Nephron (organoid): ENCODE results near the gene CDCA8.

ENCODE experiments used
- H3K27ac Mint-ChIP-seq, 3 experiments: 2 replicates each; pipeline ENCODE4 v1.8.0; 2020; ENCODE audit warnings: mixed read lengths in 3 of 3, mild to moderate bottlenecking in 2 of 3, moderate library complexity in 1 of 3
- H3K27me3 Mint-ChIP-seq: 2 replicates; pipeline ENCODE4 v1.8.0; 2021; ENCODE audit warnings: low read depth, mild to moderate bottlenecking, moderate library complexity, mixed read lengths
- H3K36me3 Mint-ChIP-seq: 2 replicates; pipeline ENCODE4 v1.8.0; 2020; ENCODE audit warnings: low read depth, mixed read lengths
- H3K4me1 Mint-ChIP-seq: 2 replicates; pipeline ENCODE4 v1.8.0; 2020; ENCODE audit warnings: mixed read lengths
- H3K4me3 Mint-ChIP-seq, 3 experiments: 2 replicates each; pipeline ENCODE4 v1.8.0; 2020; ENCODE audit warnings: mild to moderate bottlenecking in 3 of 3, mixed read lengths in 3 of 3, moderate library complexity in 2 of 3
- H3K9me3 Mint-ChIP-seq: 2 replicates; pipeline ENCODE4 v1.8.0; 2020; ENCODE audit warnings: mixed read lengths
- TF ChIP-seq, protein P1 (sequence below), 3 experiments: fragments of 200-600 bp; sonication (generic); IDR thresholded peaks; one replicate each; pipeline ENCODE4 v1.5.0; 2021; ENCODE audit warnings: antibody characterized with exemption in 3 of 3; ENCODE audit not compliant: unreplicated experiment in 3 of 3

The CDCA8 gene

DNA sequence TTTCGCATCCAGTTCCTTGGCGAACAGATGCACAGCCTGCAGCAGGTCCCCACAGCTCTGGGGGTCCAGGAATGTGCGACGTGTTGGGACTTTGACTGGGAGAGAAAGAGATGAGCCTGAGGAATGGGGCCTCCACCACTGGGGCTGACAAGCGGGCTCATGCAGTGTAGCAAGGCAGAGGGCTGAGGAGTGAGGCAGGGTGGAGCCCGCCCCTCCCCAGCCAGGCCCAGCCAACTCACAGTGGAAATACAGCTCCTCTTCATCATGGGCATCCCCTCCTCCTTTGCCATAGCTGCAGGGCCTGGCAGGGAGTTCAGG lies 30.7 kb downstream of the CDCA8 start:
- H3K27ac Mint-ChIP-seq = no peak overlapping the region
- no peaks in the 10 kb centered on the region for H3K36me3 Mint-ChIP-seq
- H3K4me1 Mint-ChIP-seq = no peaks in the 10 kb centered on the region
- H3K4me3 Mint-ChIP-seq = no peak overlapping the region
- peaks cover 34% of the 10 kb centered on the region for H3K27me3 Mint-ChIP-seq
- TF ChIP-seq, protein P1, sequence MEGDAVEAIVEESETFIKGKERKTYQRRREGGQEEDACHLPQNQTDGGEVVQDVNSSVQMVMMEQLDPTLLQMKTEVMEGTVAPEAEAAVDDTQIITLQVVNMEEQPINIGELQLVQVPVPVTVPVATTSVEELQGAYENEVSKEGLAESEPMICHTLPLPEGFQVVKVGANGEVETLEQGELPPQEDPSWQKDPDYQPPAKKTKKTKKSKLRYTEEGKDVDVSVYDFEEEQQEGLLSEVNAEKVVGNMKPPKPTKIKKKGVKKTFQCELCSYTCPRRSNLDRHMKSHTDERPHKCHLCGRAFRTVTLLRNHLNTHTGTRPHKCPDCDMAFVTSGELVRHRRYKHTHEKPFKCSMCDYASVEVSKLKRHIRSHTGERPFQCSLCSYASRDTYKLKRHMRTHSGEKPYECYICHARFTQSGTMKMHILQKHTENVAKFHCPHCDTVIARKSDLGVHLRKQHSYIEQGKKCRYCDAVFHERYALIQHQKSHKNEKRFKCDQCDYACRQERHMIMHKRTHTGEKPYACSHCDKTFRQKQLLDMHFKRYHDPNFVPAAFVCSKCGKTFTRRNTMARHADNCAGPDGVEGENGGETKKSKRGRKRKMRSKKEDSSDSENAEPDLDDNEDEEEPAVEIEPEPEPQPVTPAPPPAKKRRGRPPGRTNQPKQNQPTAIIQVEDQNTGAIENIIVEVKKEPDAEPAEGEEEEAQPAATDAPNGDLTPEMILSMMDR (IDR thresholded peaks at IDR 0.05; ENCODE audit: unreplicated experiment in 3 of 3) = no peak
- no peaks in the 10 kb centered on the region for H3K9me3 Mint-ChIP-seq

DNA sequence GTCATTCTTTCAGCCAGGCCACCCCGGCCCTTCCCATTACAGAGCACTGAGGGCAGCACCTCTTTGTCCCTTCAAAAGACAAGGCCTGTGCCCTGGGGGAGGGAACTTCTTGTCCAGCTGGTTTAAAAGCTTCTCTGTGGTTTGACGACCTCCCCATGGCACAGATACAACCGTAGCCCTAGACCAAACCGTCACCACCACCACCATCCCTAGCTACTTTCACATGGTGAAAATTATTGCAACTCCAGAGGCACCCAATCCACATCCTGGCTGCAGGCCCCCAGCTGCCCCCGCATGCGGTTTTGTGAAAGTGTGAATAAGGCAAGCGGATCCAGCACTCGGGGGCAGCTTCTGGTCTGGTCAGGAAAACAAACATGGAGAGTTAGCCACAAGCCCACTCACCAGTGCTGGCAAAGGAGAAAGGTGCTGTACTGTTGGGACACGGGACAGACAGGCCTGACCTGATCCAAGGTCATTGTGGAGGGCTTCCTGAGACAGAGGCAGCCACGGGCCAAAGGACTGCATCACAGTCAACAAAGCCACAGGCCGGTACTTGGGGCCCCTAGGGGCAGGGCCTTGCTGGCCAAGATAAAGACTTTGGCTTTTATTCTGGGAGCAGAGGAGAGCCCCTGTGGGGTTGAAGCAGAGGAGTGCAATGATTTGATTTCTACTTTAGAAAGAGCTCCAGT lies 31.2 kb downstream of the CDCA8 start:
- TF ChIP-seq, protein P1 (IDR thresholded peaks at IDR 0.05; ENCODE audit: unreplicated experiment in 3 of 3) = no peak

DNA sequence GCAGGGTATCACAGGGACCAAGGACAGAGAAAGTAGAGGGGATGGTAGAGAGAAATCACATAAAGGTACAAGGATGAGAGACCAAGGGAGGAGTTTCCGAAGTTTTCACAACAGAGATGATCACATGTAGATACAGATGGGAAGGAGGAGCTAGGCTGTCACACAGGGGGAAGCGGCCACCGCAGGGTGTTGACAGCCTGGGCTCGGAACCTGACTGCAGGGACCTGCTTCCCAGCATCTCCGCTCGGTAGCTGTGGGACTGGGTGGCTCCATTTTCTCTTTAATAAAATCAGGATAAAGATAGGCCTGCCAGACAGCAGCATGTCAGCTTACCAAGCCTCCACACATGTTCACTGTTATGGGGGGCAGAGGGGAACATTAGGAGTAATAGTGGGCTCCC lies 32.3 kb downstream of the CDCA8 start:
- H3K4me3 Mint-ChIP-seq = no peak overlapping the region
- H3K36me3 Mint-ChIP-seq = no peaks in the 10 kb centered on the region
- H3K9me3 Mint-ChIP-seq = no peaks in the 10 kb centered on the region
- H3K27me3 Mint-ChIP-seq = peaks cover 42% of the 10 kb centered on the region
- H3K4me1 Mint-ChIP-seq = no peaks in the 10 kb centered on the region
- TF ChIP-seq, protein P1 (IDR thresholded peaks at IDR 0.05; ENCODE audit: unreplicated experiment in 3 of 3) = no peak
- H3K27ac Mint-ChIP-seq = no peak overlapping the region

More for the DNA sequence above, 31.2 kb downstream of the CDCA8 start:
- H3K4me1 Mint-ChIP-seq = no peaks in the 10 kb centered on the region
- H3K36me3 Mint-ChIP-seq = no peaks in the 10 kb centered on the region
- peaks cover 39% of the 10 kb centered on the region for H3K27me3 Mint-ChIP-seq
- no peak overlapping the region for H3K27ac Mint-ChIP-seq
- no peak overlapping the region for H3K4me3 Mint-ChIP-seq
- H3K9me3 Mint-ChIP-seq = no peaks in the 10 kb centered on the region

DNA sequence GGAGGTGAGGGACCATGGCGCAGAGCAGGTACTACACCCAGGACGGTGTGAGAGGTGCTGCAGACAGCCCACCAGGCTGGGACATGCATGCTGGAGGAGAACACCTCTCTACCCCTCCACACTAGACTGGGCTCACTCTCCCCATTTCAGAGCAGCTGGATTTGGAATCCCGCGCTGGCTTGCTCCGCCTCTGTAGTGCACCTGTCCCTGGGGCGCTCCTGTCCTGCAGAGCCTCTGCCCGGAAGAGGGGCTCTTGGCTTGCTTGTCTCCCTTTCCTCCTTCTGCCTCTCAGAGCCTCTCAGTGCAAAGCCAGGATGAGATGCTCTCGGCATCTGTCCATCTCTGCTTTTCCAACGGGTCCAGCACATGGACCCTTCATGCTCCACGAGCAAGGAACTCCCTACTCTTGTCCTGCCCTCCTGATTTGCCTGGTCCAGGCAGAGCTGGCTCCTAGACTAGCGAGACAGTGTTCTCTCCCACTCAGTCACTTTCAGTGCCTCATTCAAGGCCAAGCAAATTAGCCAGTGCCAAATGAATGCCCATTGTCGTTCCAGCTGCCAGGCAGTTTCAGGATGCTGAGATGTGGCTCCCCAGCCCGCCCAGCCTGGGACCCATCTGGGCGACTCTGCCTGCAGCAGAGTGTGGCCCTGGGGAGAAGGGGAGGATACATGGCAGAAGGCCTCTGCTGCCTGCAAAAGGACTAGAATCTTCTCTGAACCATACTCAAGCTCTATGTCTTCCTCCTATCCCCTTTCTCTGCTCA lies 33.7 kb downstream of the CDCA8 start:
- Mint-ChIP-seq H3K27ac (no peak overlapping the region), H3K4me1 (no peaks in the 10 kb centered on the region), H3K9me3 (no peaks in the 10 kb centered on the region), H3K4me3 (no peak overlapping the region), H3K27me3 (peaks cover 50% of the 10 kb centered on the region), H3K36me3 (no peaks in the 10 kb centered on the region)
- TF ChIP-seq, protein P1 (IDR thresholded peaks at IDR 0.05; ENCODE audit: unreplicated experiment in 3 of 3) = no peak

DNA sequence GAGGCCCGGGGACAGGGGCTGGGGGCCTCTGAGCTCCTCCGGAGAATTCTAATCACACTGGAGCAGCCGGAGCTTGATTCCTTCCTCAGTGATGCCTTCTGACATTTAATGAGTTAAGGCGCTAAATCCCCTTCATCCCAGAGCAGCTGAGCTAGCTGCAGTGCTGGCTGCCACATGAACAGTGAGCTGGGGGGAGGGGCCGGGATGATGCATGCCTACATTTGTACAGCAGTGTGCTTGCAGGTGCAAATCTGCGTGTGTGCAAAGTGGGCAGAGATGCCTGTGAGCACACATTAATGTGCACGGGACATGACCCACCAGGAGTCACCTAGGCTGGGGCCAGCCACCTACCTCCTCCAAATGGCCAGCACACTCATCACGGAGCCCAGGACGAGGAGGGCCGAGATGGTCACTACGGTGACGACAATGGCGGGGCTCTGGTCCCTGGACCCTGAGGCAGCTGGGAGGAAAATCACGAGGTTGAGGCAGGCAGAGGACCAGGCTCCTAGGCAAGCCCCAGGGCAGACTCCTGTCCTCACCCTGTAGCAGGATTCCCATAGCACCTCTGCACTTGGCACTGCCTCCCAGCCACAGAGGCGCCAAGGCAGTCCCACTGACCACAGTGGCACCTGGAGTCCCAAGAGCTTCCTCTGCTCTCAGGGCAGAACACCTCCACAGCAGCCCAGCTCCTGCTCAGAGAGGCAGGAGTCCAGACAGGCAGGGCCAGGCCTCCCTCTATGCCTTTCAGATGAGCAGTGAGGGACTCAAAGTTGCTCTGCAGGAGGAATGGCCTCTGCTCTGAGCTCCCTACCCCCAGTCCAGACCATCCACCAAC lies 34.7 kb downstream of the CDCA8 start:
- H3K36me3 Mint-ChIP-seq = no peaks in the 10 kb centered on the region
- peaks cover 57% of the 10 kb centered on the region for H3K27me3 Mint-ChIP-seq
- no peaks in the 10 kb centered on the region for H3K9me3 Mint-ChIP-seq
- TF ChIP-seq, protein P1 (IDR thresholded peaks at IDR 0.05; ENCODE audit: unreplicated experiment in 3 of 3) = no peak
- H3K4me1 Mint-ChIP-seq = no peaks in the 10 kb centered on the region
- no peak overlapping the region for H3K4me3 Mint-ChIP-seq
- H3K27ac Mint-ChIP-seq = no peak overlapping the region
